C4-2B (cell line): ENCODE results near the gene RASGRF2.

Experiments used
- ZFX ChIP-seq: fragments of 450-650 bp; IDR thresholded peaks from 2 replicates; pipeline ENCODE4 v1.6.1; 2017
- TF ChIP-seq, protein P1 (sequence below): fragments of 450-650 bp; conservative IDR thresholded peaks from 2 replicates; pipeline ENCODE4 v1.5.1; 2017; ENCODE audit warnings: mild to moderate bottlenecking

DNA sequence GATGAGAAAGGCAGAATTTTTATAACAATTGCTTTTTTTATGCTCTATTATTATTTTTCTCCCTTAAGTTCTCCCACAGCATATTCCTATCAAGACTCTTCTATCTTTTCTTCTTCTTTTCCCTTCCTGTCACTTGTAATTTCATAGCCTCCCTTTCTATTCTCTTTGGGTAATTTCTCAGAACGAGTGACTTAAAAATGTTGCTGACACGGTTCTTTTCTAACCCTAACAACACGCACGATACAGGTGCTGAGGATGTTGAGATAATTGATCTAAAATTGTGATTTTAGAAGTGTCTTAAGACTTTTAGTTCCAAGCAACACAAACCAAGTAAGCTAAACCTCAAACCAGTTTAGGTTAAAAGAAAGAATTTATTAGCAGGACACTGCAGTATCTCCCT lies 105.9 kb downstream of the RASGRF2 start:
- TF ChIP-seq, protein P1, sequence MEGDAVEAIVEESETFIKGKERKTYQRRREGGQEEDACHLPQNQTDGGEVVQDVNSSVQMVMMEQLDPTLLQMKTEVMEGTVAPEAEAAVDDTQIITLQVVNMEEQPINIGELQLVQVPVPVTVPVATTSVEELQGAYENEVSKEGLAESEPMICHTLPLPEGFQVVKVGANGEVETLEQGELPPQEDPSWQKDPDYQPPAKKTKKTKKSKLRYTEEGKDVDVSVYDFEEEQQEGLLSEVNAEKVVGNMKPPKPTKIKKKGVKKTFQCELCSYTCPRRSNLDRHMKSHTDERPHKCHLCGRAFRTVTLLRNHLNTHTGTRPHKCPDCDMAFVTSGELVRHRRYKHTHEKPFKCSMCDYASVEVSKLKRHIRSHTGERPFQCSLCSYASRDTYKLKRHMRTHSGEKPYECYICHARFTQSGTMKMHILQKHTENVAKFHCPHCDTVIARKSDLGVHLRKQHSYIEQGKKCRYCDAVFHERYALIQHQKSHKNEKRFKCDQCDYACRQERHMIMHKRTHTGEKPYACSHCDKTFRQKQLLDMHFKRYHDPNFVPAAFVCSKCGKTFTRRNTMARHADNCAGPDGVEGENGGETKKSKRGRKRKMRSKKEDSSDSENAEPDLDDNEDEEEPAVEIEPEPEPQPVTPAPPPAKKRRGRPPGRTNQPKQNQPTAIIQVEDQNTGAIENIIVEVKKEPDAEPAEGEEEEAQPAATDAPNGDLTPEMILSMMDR, result no peak
- no peak for TF ChIP-seq ZFX
